Fibroblast of the aortic adventitia (primary cell): ENCODE results near the gene SEMA4C. TPM values are rescaled to one million over a fixed set of nuclear protein-coding genes. Genes with fewer than 3 reads are reported as not detected.

Experiments
- DNase-seq: peaks from one replicate; pipeline ENCODE4 v3.0.0-alpha.2; 2010; ENCODE audit warnings: low read depth
- H3K4me3 ChIP-seq: 2 replicates; pipeline ENCODE4 v1.5.1; 2011; ENCODE audit warnings: low read depth, mild to moderate bottlenecking, control low read depth, low read length, moderate library complexity
- total RNA-seq: library from RNA; depleted of rRNA; stranded (reverse); fragments of >200 nt; gene quantifications from 2 replicates; pipeline ENCODE4 v1.2.3, GENCODE V29; 2012; ENCODE audit warnings: low replicate concordance
- TF ChIP-seq, protein P1 (sequence below): IDR thresholded peaks from 2 replicates; pipeline ENCODE4 v1.5.1; 2011; ENCODE audit warnings: mild to moderate bottlenecking, low read length, control low read depth, inconsistent platforms; ENCODE audit not compliant: insufficient read depth

SEMA4C gene
- total RNA-seq, 1 donor = 15.4 TPM

DNA sequence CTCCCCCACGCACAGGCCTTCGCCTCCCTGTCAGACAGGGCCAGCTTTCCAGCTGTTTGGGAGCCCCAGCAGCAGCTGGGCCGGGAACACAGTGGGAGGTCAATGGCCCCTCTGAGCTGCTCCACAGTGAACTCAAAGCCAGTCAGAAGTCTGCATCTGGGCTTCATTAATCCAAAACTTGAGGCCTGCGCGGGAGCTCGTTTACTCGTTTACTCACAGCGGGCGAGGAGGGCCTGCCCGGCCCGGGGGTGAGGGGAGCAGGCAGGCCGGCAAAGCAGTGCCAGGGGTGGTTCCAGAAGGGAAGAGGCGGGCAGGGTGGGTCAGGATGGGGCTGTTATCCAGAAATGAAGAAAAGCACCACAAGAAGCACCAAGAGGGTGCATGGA is 36.8 kb upstream of the SEMA4C start:
- TF ChIP-seq, protein P1, sequence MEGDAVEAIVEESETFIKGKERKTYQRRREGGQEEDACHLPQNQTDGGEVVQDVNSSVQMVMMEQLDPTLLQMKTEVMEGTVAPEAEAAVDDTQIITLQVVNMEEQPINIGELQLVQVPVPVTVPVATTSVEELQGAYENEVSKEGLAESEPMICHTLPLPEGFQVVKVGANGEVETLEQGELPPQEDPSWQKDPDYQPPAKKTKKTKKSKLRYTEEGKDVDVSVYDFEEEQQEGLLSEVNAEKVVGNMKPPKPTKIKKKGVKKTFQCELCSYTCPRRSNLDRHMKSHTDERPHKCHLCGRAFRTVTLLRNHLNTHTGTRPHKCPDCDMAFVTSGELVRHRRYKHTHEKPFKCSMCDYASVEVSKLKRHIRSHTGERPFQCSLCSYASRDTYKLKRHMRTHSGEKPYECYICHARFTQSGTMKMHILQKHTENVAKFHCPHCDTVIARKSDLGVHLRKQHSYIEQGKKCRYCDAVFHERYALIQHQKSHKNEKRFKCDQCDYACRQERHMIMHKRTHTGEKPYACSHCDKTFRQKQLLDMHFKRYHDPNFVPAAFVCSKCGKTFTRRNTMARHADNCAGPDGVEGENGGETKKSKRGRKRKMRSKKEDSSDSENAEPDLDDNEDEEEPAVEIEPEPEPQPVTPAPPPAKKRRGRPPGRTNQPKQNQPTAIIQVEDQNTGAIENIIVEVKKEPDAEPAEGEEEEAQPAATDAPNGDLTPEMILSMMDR = no peak
- no peak overlapping the region for H3K4me3 ChIP-seq
- peak; percentile 52 for DNase-seq

DNA sequence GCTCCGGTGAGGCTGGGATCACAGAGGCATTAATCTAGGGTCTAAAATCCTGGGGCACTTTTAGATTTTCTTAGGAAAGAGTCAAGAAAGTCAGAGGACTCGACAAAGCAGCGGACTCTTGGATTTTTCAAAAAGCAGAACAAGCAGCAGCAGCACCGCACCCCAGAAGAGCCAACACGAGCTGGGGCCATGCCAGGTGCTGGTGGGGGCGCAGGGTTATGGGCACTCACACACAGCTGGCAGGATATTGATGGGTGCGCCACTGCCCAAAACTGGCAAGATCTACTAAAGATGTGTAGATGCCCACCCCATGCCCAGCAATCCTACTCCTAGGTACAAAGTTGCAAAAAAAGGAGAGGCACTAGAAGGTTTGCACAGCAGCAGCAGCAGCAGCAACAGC is 33.9 kb upstream of the SEMA4C start:
- DNase-seq = no peak
- no peak overlapping the region for H3K4me3 ChIP-seq
- TF ChIP-seq, protein P1 = no peak

DNA sequence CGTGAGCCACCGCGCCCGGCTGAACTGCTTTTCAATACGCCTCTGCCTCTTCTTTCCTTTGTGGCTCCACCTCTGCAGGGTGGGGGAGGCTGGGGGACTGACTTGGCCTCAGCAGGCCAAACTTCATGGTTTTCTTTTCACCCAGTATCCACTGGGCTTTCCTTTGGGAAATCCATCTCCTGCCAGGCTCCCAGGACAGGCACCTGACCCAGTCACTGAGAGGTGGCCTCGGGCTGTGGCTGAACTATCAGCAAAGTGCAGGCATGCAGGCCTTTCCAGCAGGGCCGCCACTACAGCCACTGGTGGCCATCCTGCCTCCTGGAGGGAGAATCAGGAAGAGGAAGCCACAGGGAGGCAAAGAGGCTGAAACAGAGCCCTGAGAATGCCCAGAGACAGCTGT is 33.4 kb upstream of the SEMA4C start:
- TF ChIP-seq, protein P1 = no peak
- no peak for DNase-seq
- H3K4me3 ChIP-seq = no peak overlapping the region

DNA sequence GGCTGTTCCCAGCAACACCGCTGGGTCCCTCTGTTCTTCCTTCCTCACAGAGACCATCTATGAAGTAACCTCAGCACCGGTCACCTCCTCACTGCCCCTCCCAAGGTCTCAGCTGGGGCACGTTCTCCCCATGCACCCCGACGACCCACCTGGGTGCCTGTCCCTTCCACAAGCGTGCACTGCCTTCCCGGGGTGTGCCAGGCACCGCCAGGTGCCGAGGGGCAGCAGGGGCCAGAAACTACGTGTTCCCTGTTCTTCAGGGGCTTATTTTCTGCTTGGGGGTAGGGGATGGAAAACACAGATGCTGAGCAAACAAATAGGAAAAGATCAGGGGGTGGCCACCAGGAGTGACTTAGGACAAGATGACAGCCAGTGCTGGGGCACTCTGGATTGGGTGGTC is 30.4 kb upstream of the SEMA4C start:
- DNase-seq = no peak
- TF ChIP-seq, protein P1 = no peak
- H3K4me3 ChIP-seq = no peak overlapping the region

DNA sequence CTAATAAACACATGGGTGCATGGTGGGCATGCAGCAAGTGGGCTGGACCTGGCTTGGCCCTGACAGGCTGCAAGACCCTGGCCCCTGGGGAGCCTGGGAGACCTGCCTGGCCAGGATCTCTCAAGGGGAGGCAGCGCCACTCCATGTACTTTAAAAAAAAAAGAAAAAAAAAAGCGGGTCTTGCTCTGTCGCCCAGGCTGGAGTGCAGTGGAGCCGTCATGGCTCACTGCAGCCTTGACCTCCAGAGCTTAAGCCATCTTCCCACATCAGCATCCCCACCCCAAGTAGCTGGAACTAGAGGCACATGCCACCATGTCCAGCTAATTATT is 29.5 kb upstream of the SEMA4C start:
- DNase-seq = no peak
- TF ChIP-seq, protein P1 = no peak
- H3K4me3 ChIP-seq = no peak overlapping the region

DNA sequence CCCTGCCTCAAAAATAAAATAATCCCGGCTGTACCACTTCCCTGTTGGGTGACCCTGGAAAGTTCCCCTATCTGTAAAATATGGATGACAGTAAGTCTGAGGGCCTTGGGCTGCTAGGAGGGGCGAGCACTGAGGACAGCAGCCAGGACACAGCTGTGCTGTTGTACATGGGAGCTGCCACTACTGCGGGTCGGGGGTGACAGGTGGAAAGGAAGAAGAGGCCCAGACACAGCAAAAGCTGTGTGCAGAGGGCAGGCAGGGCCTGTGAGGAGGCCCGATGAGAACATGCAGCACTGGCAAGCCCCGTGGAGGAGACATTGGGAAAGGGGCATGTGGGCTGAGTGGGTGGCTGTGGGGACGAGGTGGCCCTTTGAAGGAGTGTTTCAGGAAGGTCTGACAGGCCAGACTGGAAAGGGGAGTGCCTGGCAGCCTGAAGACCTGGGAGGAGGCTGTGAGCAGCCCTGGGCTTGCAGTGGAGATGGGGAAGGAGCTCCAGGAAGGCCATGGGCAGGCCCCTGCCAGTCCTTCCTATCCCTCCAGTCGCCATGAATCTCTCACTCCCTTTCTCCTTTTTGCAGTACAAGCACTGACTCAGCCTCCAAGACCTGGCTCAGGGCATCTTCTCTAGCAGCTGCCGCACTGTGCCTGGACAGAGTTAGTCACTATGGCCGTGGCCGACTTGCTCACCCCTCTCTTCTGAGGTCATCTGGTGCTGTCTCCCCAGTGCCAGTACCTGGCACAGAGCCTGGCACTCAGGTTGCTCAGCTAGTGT is 28.9 kb upstream of the SEMA4C start:
- H3K4me3 ChIP-seq = no peak overlapping the region
- TF ChIP-seq, protein P1 = no peak
- peak; percentile 13 for DNase-seq

DNA sequence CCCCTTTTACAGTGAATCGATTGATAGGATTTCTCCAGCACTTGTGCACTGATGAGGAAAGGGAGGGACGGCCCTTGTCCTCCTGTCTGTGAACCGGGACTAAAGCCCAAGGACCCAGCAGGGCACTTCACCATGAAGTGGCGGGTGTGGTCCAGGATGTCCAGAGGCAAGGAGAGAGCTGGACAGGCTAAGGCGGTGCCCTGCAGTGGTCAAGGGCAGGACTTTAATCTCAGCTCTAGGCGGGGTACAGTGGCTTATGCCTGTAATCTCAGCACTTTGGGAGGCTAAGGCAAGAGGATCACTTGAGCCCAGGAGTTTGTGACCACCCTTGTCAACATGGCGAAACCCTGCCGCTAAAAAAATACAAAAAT is 28.2 kb upstream of the SEMA4C start:
- no peak overlapping the region for H3K4me3 ChIP-seq

More for the DNA sequence above, 28.2 kb upstream of the SEMA4C start:
- TF ChIP-seq, protein P1 = no peak
- no peak for DNase-seq
